ENCODE measurements around the gene TMEM116. TPM values are rescaled to one million over a fixed set of nuclear protein-coding genes. Genes with fewer than 3 reads are reported as not detected.

The TMEM116 gene
- total RNA-seq, 6 experiments from 2014 or later, result 3.6 to 8.9 (median 6.7) TPM

GRCh38 chr12:111926631-111927030 is 86.3 kb downstream of the TMEM116 start:
- intact Hi-C loops (cut with DNase I), result no loop called here
- H3K36me3 ChIP-seq, result no peaks in the 10 kb centered on the region
- no peaks in the 10 kb centered on the region for H3K27me3 ChIP-seq
- H3K27ac ChIP-seq, result no peak overlapping the region
- H3K4me3 ChIP-seq, result no peak overlapping the region
- 97% methylated on average over 2 of the region's 2 CpGs for WGBS (ENCODE audit: insufficient coverage, low coverage, low lambda C conversion rate, missing lambda C conversion rate)
- no peaks in the 10 kb centered on the region for H3K4me1 ChIP-seq
- DNase-seq (no peak), ATAC-seq (no peak)
- H3K9me3 ChIP-seq, result no peaks in the 10 kb centered on the region
- no peak for TF ChIP-seq CTCF (IDR thresholded peaks at IDR 0.05)
- no peak for TF ChIP-seq POLR2A (IDR thresholded peaks at IDR 0.05)

GRCh38 chr12:111925171-111925570 is 87.8 kb downstream of the TMEM116 start:
- no peaks in the 10 kb centered on the region for H3K27me3 ChIP-seq
- ATAC-seq, result no peak
- TF ChIP-seq CTCF (IDR thresholded peaks at IDR 0.05) (no peak), POLR2A (IDR thresholded peaks at IDR 0.05) (no peak)
- no peak overlapping the region for H3K4me3 ChIP-seq
- H3K27ac ChIP-seq, result no peak overlapping the region
- no peaks in the 10 kb centered on the region for H3K9me3 ChIP-seq
- H3K36me3 ChIP-seq, result no peaks in the 10 kb centered on the region
- DNase-seq, result no peak
- no peaks in the 10 kb centered on the region for H3K4me1 ChIP-seq
- 76% methylated on average over 3 of the region's 3 CpGs for WGBS (ENCODE audit: insufficient coverage, low coverage, low lambda C conversion rate, missing lambda C conversion rate)
- intact Hi-C loops (cut with DNase I), result no loop called here

GRCh38 chr12:111907740-111908139 is 105.2 kb downstream of the TMEM116 start:
- Histone ChIP-seq H3K27ac (no peak overlapping the region), H3K36me3 (no peaks in the 10 kb centered on the region), H3K9me3 (peaks cover 0 to 5% (median 0%) of the 10 kb centered on the region in 4 donors), H3K4me3 (no peak overlapping the region), H3K4me1 (no peaks in the 10 kb centered on the region), H3K27me3 (no peaks in the 10 kb centered on the region)
- no CpG with 5 or more reads among the region's 1 CpG for WGBS (ENCODE audit: insufficient coverage, low coverage, low lambda C conversion rate, missing lambda C conversion rate)
- ATAC-seq (no peak), DNase-seq (no peak)
- intact Hi-C loops (cut with DNase I), result no loop called here
- no peak for TF ChIP-seq CTCF (IDR thresholded peaks at IDR 0.05)
- TF ChIP-seq POLR2A (IDR thresholded peaks at IDR 0.05), result no peak

- no peaks in the 10 kb centered on the region for H3K36me3 ChIP-seq
- H3K27ac ChIP-seq, result no peak overlapping the region
- ATAC-seq (no peak), DNase-seq (no peak)
- TF ChIP-seq POLR2A (IDR thresholded peaks at IDR 0.05) (no peak), CTCF (IDR thresholded peaks at IDR 0.05) (no peak)
- peaks cover 0 to 5% (median 0%) of the 10 kb centered on the region in 4 donors for H3K9me3 ChIP-seq
- H3K4me3 ChIP-seq, result no peak overlapping the region
- no peaks in the 10 kb centered on the region for H3K27me3 ChIP-seq
- no peaks in the 10 kb centered on the region for H3K4me1 ChIP-seq
- no CpG with 5 or more reads among the region's 3 CpGs for WGBS (ENCODE audit: insufficient coverage, low coverage, low lambda C conversion rate, missing lambda C conversion rate)
- intact Hi-C loops (cut with DNase I), result no loop called here
These were observed 107.5 kb downstream of the TMEM116 start for GRCh38 chr12:111905502-111905901.

GRCh38 chr12:111904446-111904975 is 108.5 kb downstream of the TMEM116 start:
- no peak for TF ChIP-seq POLR2A (IDR thresholded peaks at IDR 0.05)
- no peak for TF ChIP-seq CTCF (IDR thresholded peaks at IDR 0.05)
- no peaks in the 10 kb centered on the region for H3K4me1 ChIP-seq
- ATAC-seq, result no peak
- no peak overlapping the region for H3K4me3 ChIP-seq
- H3K36me3 ChIP-seq, result no peaks in the 10 kb centered on the region
- intact Hi-C loops (cut with DNase I), result no loop called here
- H3K9me3 ChIP-seq, result peaks cover 0 to 5% (median 0%) of the 10 kb centered on the region in 4 donors
- no peak overlapping the region for H3K27ac ChIP-seq
- DNase-seq, result no peak
- H3K27me3 ChIP-seq, result no peaks in the 10 kb centered on the region

All from right lobe of liver (tissue), 6 donors.